K562 (cell line): ENCODE results near the gene OR5AR1. TPM values are rescaled to one million over a fixed set of nuclear protein-coding genes. Genes with fewer than 3 reads are reported as not detected.

ENCODE experiments used
- BRCA1 ChIP-seq, 2 experiments: fragments of 450-650 bp in 1 of 2; sonication (generic) in 1 of 2; formaldehyde crosslinking in 1 of 2; IDR thresholded peaks; 2 replicates each; pipeline versions ENCODE4 v1.5.0 to v1.6.1; 2017 to 2020; ENCODE audit warnings: mild to moderate bottlenecking in 1 of 2, missing genetic modification reagents in 1 of 2
- CBFA2T2 ChIP-seq: fragments of 450-650 bp; conservative IDR thresholded peaks from 2 replicates; pipeline ENCODE4 v1.6.1; 2017; ENCODE audit warnings: mild to moderate bottlenecking
- CBFA2T3 ChIP-seq: fragments of 450-650 bp; IDR thresholded peaks from 2 replicates; pipeline ENCODE4 v1.6.1; 2017
- COPS2 ChIP-seq: fragments of 450-650 bp; conservative IDR thresholded peaks from 2 replicates; pipeline ENCODE4 v1.6.1; 2016; ENCODE audit warnings: mild to moderate bottlenecking, moderate library complexity
- E2F8 ChIP-seq: fragments of 450-650 bp; IDR thresholded peaks from 2 replicates; pipeline ENCODE4 v1.7.1; 2018; ENCODE audit warnings: mild to moderate bottlenecking, low read depth; ENCODE audit not compliant: partially characterized antibody
- ETV6 ChIP-seq, 3 experiments: fragments of 150-350 bp in 1 of 3; sonication (generic) in 1 of 3; formaldehyde crosslinking in 1 of 3; IDR thresholded peaks; 2 replicates each; pipeline versions ENCODE4 v1.6.1 to v1.8.0; 2014 to 2022; ENCODE audit warnings: borderline replicate concordance in 2 of 3, low read depth in 2 of 3, antibody characterized with exemption in 1 of 3, low read length in 1 of 3, mild to moderate bottlenecking in 1 of 3, missing genetic modification reagents in 1 of 3
- GTF2E2 ChIP-seq: fragments of 200-800 bp; sonication (Bioruptor generic); IDR thresholded peaks from 2 replicates; pipeline ENCODE4 v1.6.1; 2016; ENCODE audit warnings: missing genetic modification characterization, missing compliant biosample characterization
- KHSRP ChIP-seq: fragments of 450-650 bp; IDR thresholded peaks from 2 replicates; pipeline ENCODE4 v1.6.1; 2017
- MTA3 ChIP-seq: fragments of 450-650 bp; formaldehyde crosslinking; IDR thresholded peaks from 2 replicates; pipeline ENCODE4 v1.6.1; 2017; ENCODE audit warnings: mild to moderate bottlenecking, borderline replicate concordance
- NR2C1 ChIP-seq, 2 experiments: fragments of 450-650 bp; IDR thresholded peaks; 2 replicates each; pipeline ENCODE4 v1.6.1; 2017; ENCODE audit warnings: mild to moderate bottlenecking in 2 of 2, antibody characterized with exemption in 1 of 2, inconsistent platforms in 1 of 2, missing compliant biosample characterization in 1 of 2, missing genetic modification characterization in 1 of 2
- ZHX1 ChIP-seq: fragments of 150-350 bp; conservative IDR thresholded peaks from 2 replicates; pipeline ENCODE4 v1.6.1; 2014; ENCODE audit warnings: low read length
- ZNF253 ChIP-seq: fragments of 250-450 bp; sonication (Bioruptor Pico); conservative IDR thresholded peaks from 2 replicates; pipeline ENCODE4 v1.6.1; 2021; ENCODE audit warnings: mild to moderate bottlenecking
- polyA plus RNA-seq, 8 experiments: library from polyadenylated mRNA; depleted of rRNA in 4 of 8; stranded (reverse) in 5 of 8; unstranded in 3 of 8; fragments of >200 nt; fragmentation: Nextera tagmentation in 2 of 8; fragmentation: Illumina TruSeq in 1 of 8; extraction: Ambion mirVana in 2 of 8; extraction: Trizol in 1 of 8; gene quantifications; 2 replicates each; pipeline versions ENCODE4 v1.2.1 to v1.2.3, GENCODE V29; 2011 to 2014; ENCODE audit warnings: inconsistent platforms in 1 of 8, missing spikeins in 1 of 8
- total RNA-seq, 7 experiments: library from RNA; depleted of rRNA in 6 of 7; stranded (reverse); fragments of >200 nt in 6 of 7; fragmentation: Illumina TruSeq in 2 of 7; extraction: Trizol in 2 of 7; gene quantifications; 2 replicates each; pipeline versions ENCODE4 v1.2.1 to v1.2.3, GENCODE V29; 2011 to 2021; ENCODE audit warnings: low replicate concordance in 1 of 7
- TF ChIP-seq, protein P1 (sequence below): sonication (generic); formaldehyde crosslinking; IDR thresholded peaks from 2 replicates; pipeline ENCODE4 v1.8.1; 2022; ENCODE audit warnings: missing genetic modification reagents

The OR5AR1 gene
- total and polyA plus RNA-seq, 9 of the 15 experiments (the other 6 are each of a cell fraction or from before 2014, with no cell fraction given) = not detected

- no peak for TF ChIP-seq ZHX1
- TF ChIP-seq CBFA2T2 = no peak
- no peak for TF ChIP-seq KHSRP
- no peak for TF ChIP-seq COPS2
- no peak for TF ChIP-seq NR2C1 (IDR thresholded peaks at IDR 0.05)
- no peak for TF ChIP-seq NR2C1 (tag; IDR thresholded peaks at IDR 0.05)
- no peak for TF ChIP-seq ZNF253 (CRISPR knock-in tag)
- TF ChIP-seq E2F8 = no peak
- TF ChIP-seq ETV6 (IDR thresholded peaks at IDR 0.05; ENCODE audit: borderline replicate concordance in 1 of 2, low read depth in 2 of 2, low read length in 1 of 2) = no peak
- TF ChIP-seq ETV6 (CRISPR knock-in tag; IDR thresholded peaks at IDR 0.05; ENCODE audit: borderline replicate concordance) = no peak
- TF ChIP-seq GTF2E2 (tag) = no peak
- TF ChIP-seq, protein P1, sequence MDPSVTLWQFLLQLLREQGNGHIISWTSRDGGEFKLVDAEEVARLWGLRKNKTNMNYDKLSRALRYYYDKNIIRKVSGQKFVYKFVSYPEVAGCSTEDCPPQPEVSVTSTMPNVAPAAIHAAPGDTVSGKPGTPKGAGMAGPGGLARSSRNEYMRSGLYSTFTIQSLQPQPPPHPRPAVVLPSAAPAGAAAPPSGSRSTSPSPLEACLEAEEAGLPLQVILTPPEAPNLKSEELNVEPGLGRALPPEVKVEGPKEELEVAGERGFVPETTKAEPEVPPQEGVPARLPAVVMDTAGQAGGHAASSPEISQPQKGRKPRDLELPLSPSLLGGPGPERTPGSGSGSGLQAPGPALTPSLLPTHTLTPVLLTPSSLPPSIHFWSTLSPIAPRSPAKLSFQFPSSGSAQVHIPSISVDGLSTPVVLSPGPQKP (CRISPR knock-in tag) = no peak
- TF ChIP-seq CBFA2T3 = no peak
- TF ChIP-seq BRCA1 (IDR thresholded peaks at IDR 0.05) = no peak
- TF ChIP-seq BRCA1 (CRISPR knock-in tag; IDR thresholded peaks at IDR 0.05) = no peak
- TF ChIP-seq MTA3 = no peak
Measured at GRCh38 chr11:56636861-56637260, 26.6 kb upstream of the OR5AR1 start (continued).
